22Rv1 (cell line): ENCODE data around the gene STARD7.

Experiments
- CTCF ChIP-seq: fragments of 450-650 bp; IDR thresholded peaks from 2 replicates; pipeline ENCODE4 v1.5.1; 2017; ENCODE audit warnings: mild to moderate bottlenecking
- ZFX ChIP-seq: fragments of 450-650 bp; IDR thresholded peaks from 2 replicates; pipeline ENCODE4 v1.6.1; 2017; ENCODE audit warnings: antibody characterized with exemption, borderline replicate concordance

DNA sequence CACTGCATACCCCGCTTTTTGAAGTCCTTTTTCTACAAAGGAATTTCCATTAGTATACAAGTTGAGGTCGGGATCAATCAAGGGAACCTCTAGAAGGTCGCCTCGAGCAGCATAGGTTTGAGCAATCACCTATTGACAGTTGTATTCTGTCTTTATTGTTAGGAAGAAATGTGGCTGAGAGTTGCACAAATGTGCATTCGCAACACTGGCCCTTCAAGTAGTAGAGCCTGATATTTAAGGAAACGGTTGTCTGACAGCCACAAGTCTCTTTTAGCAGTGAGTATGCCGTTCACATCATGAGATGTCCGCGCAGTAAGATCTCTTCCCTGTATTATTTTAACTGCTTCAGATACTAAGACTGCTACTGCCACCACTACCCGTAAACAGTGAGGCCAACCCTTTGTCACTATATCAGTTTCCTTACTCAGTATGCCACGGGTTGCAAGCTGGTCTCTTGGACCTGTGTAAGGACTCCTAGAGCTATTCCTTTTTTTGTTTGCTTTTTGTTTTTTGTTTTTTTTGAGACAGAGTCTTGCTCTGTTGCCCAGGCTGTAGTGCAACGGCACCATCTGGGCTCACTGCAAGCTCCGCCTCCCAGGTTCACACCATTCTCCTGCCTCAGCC is 10.0 kb upstream of the STARD7 start:
- TF ChIP-seq CTCF = no peak
- no peak for TF ChIP-seq ZFX
